Middle frontal gyrus (tissue), 1 donor: ENCODE data around the gene BMP6.

ENCODE experiments used
- DNase-seq: peaks from one replicate; pipeline ENCODE4 v3.0.0-alpha.2; 2015; ENCODE audit warnings: low spot score; ENCODE audit errors: extremely low spot score

Gene BMP6

DNA sequence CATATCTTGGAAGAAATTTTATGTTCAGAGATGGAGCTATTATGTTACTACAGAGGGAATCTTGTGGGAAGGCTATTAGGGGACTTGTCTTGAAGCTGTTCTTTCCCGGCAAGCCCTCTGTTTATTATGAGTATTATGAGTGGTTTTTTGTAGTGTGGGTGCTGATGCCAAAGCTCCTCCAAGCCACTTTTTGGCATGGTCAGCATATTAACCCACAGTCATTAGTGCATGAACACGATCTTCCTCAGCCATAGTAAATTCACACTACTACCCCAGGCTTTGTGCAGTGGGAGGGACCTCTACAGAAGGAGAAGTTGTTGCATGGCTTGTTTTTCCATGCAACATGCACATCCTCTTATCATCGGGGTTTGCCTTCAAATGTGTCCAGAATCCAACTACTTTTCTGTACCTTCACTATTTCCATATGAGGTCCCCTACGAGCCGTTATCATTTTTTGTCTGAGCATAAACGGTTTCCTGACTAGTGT lies 6.5 kb upstream of the BMP6 start:
- DNase-seq = no peak

DNA sequence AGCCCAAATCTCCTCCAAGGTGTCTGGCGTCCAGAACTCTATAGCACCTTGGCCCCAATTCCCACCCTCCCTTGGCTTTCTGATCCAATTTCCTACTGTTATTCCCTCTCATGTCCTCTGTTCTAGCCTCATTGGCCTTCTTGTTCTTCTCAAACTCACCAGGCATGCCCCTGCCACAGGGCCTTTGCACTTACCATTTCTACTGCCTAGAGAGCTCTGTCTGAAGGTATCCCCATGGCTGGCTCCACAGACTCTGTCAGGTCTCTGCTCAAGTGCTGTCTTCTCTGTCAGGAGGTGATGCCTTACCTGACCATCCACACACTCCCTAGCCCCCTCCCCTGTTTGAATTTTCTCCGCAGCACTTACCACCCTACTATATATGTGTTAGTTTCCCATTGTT lies 5.6 kb upstream of the BMP6 start:
- no peak for DNase-seq

DNA sequence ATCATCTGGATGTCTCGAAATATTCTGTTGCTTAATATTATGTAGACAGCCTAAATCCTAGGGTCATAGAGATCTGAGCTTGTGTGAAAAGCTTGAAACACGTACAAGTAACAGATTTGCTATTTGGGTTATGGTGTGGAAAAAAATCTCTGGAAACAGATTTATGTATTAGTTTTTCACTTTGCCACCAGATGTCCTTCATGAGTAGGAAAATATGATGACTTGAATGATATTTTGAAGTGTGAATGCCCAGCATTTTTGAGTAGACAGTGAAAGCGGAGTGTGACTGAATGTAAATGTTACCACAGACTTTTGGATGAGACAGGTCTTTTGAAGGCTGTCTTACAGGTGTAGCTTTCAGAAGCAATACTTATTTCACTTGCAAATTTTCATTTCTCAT lies 4.2 kb upstream of the BMP6 start:
- DNase-seq = no peak

DNA sequence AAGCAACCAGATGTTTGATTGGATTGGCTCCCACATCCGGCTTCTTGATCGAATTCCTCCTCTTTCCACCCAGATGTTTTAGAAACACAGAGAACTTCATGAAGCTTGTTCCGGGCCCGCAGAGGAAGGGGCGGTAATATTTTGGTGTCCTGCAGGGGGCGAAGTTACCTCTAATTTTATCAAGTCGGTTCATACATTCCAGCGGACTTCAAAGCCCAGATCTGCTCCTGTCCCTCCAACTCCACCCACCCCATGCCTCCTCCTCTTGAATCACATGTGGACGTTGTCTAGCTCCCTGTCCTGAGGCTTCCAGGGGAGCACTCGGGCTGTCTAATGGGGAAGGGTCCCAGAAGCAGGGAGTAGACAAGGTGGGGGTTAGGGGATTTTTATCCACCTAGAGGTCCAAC lies 2.9 kb upstream of the BMP6 start:
- no peak for DNase-seq

DNA sequence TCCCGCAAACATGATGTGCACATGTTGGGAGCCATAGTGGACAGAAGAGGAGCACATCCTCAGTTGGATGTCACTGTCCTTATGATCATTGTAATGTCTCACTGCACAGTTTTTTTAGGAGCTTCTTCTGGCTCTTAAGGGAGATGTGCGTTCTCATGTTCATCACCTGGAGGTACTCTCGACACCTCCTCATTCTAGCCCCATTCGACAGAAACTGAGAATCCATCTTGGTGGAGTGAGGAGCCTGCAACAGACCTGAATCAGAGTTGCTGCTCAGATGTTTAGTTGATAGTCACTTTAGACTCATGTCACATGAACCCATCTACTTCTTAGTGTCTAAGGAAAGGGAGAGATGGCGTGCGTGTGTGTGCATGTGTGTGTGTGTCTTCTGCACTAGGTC lies 2.3 kb upstream of the BMP6 start:
- DNase-seq = no peak

DNA sequence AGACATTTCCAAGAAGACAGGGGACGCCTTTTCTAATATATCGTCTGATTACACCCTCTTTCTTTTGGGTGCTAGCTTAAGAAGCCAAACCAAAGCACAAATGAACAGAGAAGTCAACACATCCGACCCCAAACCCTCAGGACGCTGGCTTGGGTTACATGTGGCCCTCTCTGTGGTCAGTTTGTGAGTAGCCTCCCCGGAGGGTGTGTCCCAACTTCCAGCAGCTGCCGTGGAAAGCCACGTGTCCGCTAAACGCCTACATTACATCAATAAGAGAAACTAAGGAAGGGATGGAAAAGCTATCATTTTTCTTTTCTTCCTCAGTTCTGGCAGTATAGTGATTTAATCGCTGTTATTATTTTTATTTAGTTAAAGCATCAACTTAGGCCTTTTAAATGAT lies 487 bp upstream of the BMP6 start:
- DNase-seq = no peak

DNA sequence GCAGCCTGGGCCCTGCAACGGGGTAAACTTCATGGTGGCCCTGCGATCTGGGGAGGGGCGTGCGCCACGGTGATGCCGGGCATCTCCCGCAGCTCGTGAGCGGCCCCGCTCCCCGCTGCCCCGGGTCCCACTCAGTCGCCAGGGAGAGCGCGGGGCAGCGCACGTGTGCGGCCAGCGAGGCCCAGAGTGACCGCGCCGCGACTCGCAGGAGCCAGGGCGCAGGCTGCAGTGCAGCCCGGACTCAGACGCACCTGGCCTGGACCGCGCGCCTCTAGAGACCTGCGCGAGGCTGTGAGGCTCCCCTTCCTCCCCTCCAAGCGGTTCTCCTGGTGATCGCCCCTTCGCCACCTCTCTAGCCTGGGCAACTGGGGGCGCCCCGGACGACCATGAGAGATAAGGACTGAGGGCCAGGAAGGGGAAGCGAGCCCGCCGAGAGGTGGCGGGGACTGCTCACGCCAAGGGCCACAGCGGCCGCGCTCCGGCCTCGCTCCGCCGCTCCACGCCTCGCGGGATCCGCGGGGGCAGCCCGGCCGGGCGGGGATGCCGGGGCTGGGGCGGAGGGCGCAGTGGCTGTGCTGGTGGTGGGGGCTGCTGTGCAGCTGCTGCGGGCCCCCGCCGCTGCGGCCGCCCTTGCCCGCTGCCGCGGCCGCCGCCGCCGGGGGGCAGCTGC lies 652 bp downstream of the BMP6 start:
- DNase-seq = no peak

DNA sequence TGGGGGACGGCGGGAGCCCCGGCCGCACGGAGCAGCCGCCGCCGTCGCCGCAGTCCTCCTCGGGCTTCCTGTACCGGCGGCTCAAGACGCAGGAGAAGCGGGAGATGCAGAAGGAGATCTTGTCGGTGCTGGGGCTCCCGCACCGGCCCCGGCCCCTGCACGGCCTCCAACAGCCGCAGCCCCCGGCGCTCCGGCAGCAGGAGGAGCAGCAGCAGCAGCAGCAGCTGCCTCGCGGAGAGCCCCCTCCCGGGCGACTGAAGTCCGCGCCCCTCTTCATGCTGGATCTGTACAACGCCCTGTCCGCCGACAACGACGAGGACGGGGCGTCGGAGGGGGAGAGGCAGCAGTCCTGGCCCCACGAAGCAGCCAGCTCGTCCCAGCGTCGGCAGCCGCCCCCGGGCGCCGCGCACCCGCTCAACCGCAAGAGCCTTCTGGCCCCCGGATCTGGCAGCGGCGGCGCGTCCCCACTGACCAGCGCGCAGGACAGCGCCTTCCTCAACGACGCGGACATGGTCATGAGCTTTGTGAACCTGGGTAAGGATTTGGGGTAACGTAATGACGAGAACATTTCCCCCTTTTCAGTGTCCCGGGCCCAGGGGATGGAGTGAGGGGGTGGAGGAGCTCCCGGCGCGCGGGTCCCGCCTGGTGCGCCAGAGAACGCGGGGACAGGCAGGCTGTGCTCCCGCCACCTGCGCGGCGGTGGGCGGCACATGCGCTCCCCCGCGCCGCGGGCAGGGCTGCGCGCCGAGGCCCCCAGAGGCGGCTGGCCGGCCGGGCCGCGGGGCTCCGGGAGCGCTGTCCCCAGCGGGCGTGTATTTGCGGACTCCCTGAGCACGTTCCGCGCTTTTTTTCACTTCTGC lies 1.4 kb downstream of the BMP6 start:
- no peak for DNase-seq

DNA sequence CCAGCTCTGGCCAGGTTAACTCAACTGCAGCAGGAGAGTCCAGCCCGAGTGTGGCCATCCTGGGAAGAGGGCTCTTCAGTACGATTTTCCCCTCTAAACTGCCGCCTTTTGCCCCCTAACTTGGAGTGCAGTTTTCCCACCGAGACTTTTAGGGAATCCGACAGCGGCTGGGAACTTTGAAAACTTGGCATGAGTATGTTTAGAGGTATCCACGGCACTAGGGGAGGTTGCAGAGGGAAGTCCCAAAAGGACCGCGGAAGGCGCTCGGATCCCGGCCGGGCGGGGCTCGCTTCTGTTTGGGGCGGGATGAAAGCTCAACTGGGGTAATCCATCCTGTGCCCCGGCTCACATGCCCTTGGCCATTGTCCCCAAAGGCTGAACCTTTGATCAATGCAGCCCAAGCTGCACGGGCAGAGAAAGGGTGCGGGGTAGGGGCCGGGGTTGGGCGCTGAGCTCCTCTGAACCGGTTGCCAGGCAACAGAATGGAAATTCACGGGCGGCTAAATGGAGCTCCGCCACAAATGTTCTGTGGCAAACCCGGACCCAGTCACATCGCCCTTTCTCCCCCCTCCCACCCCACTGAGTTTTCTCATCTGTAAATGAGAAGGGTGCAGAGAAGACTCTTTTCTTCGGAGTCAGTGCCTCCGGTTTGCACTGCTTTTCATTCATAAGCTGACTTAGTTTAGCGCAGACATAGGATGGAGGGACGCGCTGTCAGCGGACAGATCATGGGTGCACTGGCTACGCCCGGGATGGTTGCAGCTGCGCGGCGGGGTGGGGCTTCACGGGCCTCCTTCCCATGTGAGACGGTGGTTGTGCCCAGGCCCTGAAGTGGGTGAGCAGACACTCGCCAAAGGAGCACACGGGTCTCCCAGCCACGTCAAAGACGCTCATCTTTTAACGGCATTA lies 2.3 kb downstream of the BMP6 start:
- no peak for DNase-seq

DNA sequence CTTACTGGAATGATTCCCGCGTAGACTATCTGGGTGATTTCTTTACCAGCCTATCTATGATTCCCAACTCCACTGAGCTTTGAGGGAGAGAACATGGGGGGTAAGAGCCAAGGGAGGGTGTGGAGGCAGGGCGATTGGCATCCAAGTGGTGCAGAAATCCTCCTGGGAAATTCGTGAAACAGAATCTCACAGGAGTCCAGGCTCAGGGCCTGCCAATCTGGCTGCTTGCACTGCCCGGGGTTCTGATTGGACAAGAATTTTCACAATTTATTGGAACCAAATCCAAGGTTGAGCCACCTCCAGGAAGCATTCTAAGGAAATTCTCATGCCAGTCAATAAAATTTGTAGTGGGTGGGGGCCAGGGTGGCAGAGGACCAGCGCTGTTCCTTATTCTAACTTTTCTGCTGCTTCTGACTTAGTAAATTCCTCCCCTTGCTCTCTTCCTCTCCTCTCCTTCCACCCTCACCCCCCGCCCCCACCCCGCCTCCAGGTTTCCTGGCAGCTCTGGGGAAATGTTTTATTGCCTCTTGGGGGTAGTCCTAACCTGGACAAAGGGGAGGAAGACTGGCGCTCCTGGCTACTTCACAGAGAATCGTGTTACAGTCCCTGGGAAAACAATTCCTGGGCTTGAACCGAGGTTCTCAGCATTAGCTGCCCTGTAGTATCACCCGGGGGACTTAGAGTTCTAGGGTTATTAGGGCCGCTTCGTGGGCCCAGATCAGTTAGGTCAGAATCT lies 3.1 kb downstream of the BMP6 start:
- DNase-seq = no peak

DNA sequence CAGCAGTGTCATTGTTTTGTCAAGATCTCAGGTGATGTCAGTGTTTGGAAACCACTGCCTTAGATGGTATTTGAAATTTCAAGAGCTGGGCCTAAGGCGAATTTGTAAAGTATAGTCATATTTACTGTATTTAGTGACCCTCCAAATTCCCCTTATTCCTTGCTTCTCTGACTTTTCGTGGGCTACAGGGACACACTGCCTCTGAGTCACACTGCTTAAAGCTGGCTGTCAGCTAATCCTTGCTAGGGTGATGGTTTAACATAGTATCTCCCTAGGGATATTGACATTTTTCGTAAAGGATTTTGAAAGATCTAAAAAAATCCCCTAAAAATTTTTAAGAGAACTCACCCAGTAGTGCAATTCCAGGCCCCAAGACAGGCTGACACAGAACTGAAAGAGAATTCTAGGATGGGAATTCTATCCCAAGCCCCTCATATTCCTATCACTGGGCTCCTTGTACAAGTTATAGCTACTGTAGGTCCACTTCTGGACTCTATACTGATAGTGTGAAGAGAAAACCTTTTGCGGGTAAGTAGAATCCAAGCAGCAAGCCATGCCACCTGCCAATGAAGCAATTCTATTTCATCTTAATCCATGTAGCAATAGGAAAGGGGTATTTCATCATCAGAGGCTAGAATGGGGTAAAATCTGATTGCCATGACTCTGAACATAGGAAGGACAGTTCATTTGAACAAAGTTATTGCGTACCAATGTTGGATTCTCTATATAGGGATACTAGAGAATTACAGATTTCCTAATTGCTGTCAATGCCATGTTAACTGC lies 4.3 kb downstream of the BMP6 start:
- DNase-seq = no peak

DNA sequence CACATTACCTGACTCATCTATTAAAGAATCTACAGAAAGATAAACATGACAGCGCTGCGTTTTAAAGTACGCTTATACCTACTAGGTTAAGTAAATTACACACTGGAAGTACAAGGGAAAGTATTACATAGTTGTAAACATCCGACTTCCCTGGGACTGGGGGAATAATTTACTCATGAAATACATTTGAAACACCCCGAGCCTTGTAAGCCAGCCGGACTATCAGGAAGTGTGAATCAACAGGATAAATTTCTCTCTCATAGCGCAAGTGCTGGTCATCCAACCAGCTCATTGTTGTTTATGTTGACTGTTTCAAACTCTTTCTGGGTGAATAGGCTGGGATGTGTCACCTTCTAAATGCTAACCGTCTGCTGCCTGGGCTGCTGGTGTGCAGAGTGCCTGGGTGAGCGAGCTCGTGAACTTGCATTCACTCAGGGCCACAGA lies 4.9 kb downstream of the BMP6 start:
- no peak for DNase-seq

DNA sequence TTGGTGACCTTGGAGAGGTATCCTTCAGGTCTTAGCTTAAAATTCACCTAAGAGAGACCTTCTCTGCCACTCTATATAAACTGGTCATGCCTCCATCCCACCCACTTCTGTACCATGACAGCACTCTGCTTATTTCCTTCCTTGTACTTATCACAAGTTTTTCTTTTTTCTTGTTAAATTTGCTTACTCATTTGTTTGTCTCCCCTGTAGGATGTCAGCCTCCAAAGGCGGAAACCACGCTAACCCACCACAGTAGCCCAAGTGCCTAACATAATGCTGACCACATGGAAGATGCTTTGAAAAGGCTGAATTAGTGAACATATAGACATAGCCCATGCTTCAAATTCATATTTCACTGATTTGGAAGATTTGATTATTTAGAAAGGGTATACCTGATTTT lies 5.4 kb downstream of the BMP6 start:
- no peak for DNase-seq

DNA sequence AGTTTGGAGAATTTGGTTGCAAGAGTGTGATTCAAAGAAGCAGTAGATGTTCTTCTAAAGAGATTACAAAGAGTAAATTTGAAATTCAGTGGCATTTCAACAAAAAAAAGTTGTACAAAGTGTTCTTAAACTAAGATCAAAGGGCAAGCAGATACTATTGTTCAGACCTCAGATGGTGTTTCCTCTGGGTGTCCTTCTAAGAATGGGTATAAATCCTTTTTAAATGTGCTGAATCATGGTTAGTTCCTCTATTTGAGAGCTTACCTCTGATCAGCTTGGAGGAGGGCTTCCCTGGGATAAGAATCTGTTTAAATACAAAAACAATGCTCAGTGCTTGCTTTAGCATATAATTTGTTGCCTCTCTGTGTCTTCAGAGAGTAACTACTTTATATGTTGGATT lies 6.3 kb downstream of the BMP6 start:
- no peak for DNase-seq

DNA sequence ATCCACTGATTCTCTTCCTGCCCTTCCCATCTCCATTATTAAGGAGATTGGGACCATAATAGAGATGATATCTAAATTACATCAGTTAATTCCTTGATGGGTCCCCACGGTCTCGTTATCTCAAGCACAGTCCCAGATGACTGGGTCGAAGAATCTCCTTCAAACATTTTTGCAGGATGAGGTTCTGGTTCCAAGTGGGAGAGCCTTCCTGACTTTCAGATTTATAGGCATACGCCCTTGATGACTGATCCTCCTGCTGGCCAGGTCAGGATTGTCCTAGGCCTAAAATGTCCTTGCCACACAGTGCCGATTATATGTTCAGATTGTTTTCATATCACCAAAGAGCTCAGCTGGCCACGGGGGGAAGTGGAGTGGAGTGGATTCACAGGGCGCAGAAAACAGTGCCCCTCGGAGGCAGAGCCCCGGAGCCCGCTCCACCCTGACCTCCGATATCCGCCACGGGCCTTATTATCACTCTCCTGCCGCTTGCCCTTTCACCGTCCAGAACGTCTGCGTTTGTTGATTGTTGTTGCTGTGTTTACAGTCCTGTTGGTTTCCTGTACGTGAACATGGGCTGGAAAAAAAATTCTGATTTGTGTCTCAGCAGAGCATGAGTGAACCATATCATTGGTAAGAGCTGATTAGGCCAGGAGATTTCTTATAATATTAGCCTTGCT lies 8.9 kb downstream of the BMP6 start:
- no peak for DNase-seq

DNA sequence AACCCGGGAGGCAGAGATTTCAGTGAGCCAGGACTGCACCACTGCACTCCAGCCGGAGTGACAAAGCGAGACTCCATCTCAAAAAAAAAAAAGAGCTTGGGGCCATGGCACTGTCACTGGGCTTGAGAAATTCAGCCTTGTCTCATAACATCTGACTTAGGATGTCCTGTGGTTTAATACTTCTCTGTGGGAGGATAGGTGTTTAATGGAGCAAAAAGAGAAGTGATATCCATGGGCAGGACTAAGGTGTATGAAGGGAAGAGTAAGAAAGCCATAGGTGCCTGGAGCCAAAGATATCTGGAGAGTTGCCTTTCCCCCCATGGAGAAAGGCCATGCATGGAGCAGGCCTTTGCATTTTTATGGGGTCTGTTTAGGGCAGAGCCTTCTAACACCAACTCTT lies 11.2 kb downstream of the BMP6 start:
- no peak for DNase-seq

DNA sequence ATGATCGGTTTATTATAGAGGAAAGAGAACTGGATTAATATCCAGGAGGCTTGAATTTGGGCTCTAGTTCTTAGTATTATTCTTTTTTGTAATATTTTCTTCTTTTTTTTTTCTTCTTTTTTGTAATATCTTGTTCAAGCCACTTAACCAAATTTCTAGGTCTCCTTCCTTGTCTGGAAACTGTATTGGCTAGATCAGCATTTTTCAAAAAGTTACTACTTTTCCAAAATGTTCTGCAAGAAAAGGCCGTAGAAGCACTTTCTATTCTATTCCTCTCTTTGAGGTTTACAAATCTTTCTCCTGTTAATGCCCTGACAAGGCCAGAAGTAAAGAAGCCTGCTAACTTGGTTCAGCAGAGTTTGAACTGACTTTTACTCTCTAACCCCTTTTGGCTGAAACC lies 12.0 kb downstream of the BMP6 start:
- DNase-seq = no peak

DNA sequence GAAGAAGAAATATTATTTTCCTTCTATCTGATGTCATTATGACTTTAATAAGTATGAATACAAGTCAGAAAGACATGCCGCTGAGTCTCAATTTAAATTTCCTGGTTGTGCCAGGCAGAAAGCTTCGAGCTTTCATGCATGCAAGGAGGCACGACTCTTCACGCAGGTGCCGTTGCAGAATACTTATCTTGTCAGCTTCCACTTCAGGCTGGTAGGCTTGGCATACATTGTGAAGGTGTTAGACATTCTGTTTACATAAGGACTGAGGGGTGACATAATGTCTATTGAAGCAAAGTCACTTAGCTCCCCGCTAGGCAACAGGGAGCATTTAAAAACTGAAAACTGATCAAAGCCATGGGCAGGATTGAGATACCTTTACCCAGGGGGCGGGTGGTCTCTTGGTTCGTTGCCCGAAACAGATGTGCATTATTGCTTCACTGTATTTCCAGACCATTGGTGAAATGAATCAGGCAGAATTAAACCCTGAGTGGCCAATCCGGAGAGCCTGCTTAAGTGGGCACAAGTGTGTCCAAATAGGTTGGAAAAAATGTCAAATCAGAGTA lies 16.4 kb downstream of the BMP6 start:
- no peak for DNase-seq

DNA sequence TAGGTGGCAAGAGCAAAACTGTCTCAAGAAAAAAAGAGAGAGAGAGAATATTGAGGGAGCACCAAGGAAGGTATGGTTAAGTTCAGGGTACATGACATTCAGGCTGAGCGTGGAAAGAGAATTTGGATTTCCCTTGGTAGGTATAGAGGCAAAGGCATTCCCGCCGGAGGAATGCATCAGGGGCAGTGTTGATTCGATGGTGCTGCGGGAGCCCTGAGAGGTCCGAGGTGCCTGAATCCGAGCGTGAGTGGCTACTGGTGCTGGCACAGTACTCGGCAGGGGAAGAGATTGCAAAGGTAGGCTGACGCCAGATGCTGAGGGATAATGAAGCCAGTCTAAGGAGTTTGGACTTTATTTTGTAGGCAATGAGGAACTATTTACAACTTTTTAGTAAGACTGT lies 20.0 kb downstream of the BMP6 start:
- no peak for DNase-seq
